Stimulated activated CD8-positive, alpha-beta memory T cell treated with anti-CD3 and anti-CD28 coated beads, Interleukin-2, amount 100 ng/mL, for 1 hour (primary cell): ENCODE results near the gene ANKHD1.
A peak's percentile ranks its signal among the peaks of the same experiment; 100 is the strongest.

Source experiments
- DNase-seq, 2 donors: peaks; one replicate each; pipeline ENCODE4 v3.0.0-alpha.2; 2020; ENCODE audit warnings: low read depth in 2 of 2

The ANKHD1 gene

DNA sequence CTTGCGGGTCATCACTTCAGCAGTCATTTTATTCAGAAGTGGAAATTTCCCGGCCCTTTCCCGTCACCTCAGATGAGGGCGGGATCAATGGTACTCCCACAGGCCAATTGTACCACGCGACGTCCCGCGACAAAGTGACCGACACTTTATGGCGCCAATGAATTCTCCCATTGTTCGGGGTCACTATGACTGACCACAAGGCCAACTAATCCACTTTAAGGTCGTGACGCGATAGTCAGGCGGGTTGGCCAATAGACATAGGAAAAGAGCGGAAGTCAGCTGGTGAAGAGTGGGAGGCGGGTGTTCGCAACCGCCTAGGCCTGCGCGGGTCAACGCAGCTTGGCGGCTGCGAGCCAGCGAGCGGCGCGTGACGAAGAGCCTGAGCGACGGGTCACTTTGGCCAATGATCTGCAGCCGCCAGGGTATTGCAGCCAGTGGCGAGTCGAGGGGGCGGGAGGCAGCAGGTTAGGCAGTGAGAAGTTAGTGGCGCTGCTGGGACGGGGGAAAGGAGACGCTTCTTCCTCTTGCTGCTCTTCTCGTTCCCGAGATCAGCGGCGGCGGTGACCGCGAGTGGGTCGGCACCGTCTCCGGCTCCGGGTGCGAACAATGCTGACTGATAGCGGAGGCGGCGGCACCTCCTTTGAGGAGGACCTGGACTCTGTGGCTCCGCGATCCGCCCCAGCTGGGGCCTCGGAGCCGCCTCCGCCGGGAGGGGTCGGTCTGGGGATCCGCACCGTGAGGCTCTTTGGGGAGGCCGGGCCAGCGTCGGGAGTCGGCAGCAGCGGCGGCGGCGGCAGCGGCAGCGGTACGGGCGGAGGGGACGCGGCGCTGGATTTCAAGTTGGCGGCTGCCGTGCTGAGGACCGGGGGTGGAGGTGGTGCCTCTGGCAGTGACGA lies at the start of gene ANKHD1:
Gene ANKHD1, plus strand, starts transcription at position 472 of the 896 bp plus-strand sequence. Its CDS starts 135 bp downstream, at position 607.
- peak; percentile 91 to 93 for DNase-seq

GRCh38 chr5:140355546-140355945 lies 46.1 kb upstream of the ANKHD1 start:
- no peak for DNase-seq

DNA sequence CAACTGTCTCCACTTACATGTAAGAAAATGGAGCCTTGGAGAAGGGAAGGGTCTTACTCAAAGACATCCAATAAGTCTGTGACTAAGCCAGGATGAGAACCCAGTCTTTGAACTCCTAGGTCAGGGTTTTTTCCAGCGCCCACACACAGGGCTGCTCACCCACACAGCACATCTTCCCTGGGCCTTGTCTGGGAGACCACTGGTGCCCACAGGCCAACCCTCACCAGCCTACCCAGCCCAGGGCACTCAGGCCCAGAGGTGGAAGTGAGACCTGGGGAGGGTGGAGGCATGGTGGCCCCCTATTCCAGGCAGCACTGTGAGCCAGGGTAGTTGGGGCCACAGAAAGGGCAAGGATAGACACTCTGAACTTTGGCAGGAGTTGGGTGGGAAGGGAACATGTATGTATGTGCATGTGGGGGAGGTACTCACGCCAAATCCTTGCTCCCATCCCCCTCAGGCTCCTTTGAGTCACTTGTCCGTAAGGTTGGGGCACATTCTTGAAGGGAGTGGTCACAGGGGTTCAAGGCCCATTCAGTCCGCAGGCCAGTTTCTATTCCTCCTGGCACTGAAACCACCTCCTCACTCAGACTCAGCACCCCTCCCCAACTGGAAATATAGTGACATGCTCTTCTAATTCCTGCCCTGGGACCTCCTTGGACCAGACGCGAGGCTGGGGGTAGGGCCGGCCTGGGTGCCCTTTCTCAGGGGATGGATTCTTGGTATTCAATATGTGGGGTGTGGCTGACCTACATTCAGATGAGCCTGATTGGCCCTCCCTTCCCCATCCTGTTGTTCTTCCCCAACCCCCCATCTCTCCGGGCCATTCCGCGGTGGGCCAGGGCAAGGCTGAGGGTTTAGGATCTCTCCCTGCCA lies 44.5 kb upstream of the ANKHD1 start:
- DNase-seq = no peak

- DNase-seq = peak; percentile 31 to 45
Measured at GRCh38 chr5:140357726-140358093, 43.9 kb upstream of the ANKHD1 start.

DNA sequence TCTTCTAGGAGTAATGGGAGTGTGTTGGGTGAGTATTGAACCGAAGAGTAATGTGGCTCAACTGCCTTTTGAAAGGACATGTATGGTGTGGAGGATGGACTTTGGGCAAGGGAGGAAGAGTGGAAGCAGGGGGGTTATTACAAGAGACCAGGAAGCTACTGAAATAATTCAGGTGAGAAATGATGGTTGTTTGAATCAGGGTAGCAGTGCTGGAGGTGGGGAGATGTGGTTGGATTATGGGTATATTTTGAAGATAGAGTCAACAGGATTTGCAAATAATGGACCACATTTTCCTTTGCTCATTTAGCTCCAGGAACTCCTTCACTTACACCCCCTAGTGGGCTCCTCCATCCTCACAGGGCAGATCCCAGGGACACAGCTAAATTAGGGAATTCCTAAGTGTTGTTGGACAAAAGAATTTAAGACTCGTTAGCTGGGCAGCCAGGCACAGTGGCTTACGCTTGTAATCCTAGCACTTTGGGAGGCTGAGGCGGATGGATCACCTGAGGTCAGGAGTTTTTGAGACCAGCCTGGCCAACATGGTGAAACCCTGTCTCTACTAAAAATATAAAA lies 42.8 kb upstream of the ANKHD1 start:
- no peak for DNase-seq

DNA sequence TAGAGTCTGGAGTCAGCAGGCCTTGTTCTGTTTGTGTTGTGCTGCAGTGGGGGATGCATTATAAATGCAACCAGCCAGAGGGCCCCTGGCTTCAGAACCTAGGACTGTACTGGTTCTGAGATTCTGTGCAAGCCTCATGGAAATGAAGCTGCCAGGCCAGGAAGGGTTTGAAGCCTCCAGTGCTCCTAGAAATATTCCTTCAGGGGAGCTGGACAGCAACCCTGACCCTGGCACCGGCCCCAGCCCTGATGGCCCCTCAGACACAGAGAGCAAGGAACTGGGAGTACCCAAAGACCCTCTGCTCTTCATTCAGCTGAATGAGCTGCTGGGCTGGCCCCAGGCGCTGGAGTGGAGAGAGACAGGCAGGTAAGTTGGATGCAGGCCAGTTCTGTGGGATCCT lies 41.5 kb upstream of the ANKHD1 start, which contains the start of gene SLC4A9:
Gene SLC4A9, plus strand, starts transcription at position 94 of the 400 bp plus-strand sequence. Its CDS starts 43 bp downstream, at position 137.
- no peak for DNase-seq

- DNase-seq = no peak
Measured at GRCh38 chr5:140360681-140361479, 40.8 kb upstream of the ANKHD1 start.

DNA sequence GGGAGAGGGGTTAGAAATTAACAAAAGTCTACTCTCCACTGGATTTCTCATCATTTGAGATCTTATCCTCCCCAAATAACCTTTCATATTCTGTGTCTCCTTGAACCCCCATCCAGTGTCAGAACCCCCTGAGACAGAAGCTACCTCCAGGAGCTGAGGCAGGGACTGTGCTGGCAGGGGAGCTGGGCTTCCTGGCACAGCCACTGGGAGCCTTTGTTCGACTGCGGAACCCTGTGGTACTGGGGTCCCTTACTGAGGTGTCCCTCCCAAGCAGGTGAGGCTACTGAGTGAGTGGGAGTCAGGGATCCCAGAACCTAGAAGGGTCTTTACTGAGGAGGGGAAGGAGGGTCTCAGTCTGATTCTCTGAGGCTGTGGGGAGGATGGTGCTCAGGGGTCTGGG lies 39.7 kb upstream of the ANKHD1 start:
- no peak for DNase-seq

GRCh38 chr5:140362311-140362710 lies 39.3 kb upstream of the ANKHD1 start:
- no peak for DNase-seq

DNA sequence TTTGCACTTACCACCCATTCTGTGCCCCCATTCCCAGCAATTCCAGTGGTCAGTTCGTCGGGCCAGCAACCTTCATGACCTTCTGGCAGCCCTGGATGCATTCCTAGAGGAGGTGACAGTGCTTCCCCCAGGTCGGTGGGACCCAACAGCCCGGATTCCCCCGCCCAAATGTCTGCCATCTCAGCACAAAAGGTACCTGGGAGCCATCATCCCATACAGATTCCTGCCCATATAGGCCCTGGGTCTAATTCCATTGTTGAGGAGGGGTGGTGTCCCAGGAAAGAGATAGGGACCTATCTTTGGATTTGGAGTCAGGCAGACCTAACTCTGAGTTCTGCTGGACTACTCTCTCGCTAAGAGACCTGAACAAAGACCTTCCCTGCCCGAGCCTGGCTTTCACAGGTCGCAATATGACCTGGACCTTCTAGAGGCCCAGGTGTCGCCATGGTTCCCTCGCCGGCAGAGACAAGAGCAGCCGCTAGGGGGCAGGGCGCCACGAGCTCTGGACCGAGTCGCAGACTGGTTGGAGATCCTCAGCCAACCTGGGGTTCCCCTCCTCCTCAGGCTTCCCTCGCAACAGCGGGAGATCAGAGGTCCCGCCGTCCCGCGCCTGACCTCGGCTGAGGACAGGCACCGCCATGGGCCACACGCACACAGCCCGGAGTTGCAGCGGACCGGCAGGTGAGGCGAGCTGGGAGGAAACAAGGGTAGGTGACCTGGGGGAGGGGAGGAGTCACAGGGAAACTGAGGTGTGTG lies 38.6 kb upstream of the ANKHD1 start:
- DNase-seq = peak; percentile 54 to 63

- no peak for DNase-seq
Measured at GRCh38 chr5:140363631-140364471, 37.8 kb upstream of the ANKHD1 start.

DNA sequence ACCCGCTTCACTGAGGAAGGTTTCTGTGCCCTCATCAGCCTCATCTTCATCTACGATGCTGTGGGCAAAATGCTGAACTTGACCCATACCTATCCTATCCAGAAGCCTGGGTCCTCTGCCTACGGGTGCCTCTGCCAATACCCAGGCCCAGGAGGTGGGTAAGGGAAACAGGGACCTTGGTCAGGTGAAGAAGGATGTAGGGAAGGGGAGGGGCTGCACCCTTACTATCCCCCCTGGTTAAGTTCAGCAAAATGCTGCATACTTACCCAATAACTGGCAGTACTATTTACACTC lies 37.2 kb upstream of the ANKHD1 start:
- DNase-seq = no peak

DNA sequence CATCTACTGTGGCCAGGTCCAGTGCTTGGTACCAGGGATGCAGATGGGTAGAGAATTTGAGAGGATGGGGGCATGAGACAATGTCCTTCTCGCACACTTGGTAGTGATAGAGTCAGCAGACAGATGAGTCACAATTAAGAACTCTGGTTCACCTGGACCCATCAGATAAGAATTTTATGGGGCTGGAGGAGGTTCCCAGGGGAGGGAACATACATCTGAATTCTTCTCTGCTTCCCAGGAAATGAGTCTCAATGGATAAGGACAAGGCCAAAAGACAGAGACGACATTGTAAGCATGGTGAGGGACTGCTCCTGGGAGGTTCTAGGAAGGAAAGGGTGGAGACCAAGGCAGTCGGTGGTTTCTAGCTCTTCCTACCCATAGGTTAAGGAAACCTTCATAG lies 36.4 kb upstream of the ANKHD1 start:
- no peak for DNase-seq

- no peak for DNase-seq
Measured at GRCh38 chr5:140365941-140366340, 35.7 kb upstream of the ANKHD1 start.

- DNase-seq = no peak
Measured at GRCh38 chr5:140366589-140367255, 34.9 kb upstream of the ANKHD1 start.

GRCh38 chr5:140367256-140368013 lies 34.2 kb upstream of the ANKHD1 start:
- DNase-seq = no peak

DNA sequence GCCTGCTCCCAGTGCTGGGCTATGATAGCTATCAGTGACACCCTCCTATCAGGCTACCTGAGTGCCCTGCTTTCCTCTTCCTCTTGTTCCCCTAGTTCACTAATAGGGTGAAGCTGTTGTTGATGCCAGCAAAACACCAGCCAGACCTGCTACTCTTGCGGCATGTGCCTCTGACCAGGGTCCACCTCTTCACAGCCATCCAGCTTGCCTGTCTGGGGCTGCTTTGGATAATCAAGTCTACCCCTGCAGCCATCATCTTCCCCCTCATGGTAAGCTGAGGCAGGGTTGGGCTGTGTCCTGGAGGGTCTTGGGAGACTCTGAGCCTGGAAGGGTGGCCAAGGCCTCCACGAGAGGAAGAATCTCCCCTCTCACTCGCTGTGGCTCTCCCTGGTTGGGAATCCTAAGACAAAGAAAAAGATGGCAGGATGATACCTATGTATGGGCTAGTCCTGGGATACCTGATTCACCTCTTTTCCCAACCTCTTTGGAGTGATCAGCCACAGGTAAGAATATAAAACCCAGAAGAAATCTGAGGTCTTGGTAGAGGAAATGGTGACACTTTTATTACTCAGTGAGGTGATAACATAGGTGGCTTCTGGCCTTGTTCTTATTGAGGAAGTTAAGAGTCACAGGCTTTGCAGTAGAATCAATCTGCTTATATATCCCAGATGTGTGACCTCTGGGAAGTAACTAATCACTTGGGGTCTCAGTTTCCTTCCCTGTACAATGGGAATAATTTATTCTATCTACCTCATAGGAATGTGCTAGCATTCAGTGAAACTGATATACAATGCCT lies 30.1 kb upstream of the ANKHD1 start:
- no peak for DNase-seq

GRCh38 chr5:140372971-140373487 lies 28.6 kb upstream of the ANKHD1 start:
- DNase-seq = no peak
